SK-N-SH treated with all-trans-retinoic acid at 6 μM for 48 hours (cell line): ENCODE results near the gene SEPTIN6.

Source experiments
- ATAC-seq: fragments of 200-7000 bp; cut with Tn5 transposase; 3 replicates; pipeline ENCODE4 v1.9.1; 2020; ENCODE audit warnings: mild to moderate bottlenecking, moderate library complexity
- ARNTL ChIP-seq: fragments of 450-650 bp; formaldehyde crosslinking; IDR thresholded peaks from 2 replicates; pipeline ENCODE4 v1.5.0; 2020; ENCODE audit warnings: low read depth, mild to moderate bottlenecking, moderate library complexity, borderline replicate concordance
- BACH2 ChIP-seq: fragments of 250-450 bp; sonication (Bioruptor Pico); IDR thresholded peaks from 2 replicates; pipeline ENCODE4 v1.9.0; 2021; ENCODE audit warnings: mild to moderate bottlenecking, borderline replicate concordance
- CSDC2 ChIP-seq: fragments of 250-450 bp; sonication (Bioruptor Pico); IDR thresholded peaks from 2 replicates; pipeline ENCODE4 v1.5.0; 2020; ENCODE audit warnings: mild to moderate bottlenecking, moderate library complexity
- ESRRG ChIP-seq: fragments of 250-450 bp; sonication (Bioruptor Pico); IDR thresholded peaks from 2 replicates; pipeline ENCODE4 v1.6.1; 2021; ENCODE audit warnings: mild to moderate bottlenecking
- GLIS3 ChIP-seq: fragments of 250-450 bp; sonication (Bioruptor Pico); IDR thresholded peaks from 2 replicates; pipeline ENCODE4 v1.5.0; 2020; ENCODE audit warnings: mild to moderate bottlenecking, moderate library complexity
- ISL1 ChIP-seq: fragments of 250-450 bp; sonication (Bioruptor Pico); IDR thresholded peaks from 2 replicates; pipeline ENCODE4 v2.1.2; 2022; ENCODE audit warnings: mild to moderate bottlenecking, moderate library complexity
- OSR1 ChIP-seq: fragments of 250-450 bp; sonication (Bioruptor Pico); IDR thresholded peaks from 2 replicates; pipeline ENCODE4 v1.8.0; 2022; ENCODE audit warnings: moderate library complexity, mild to moderate bottlenecking, inconsistent platforms
- PPARA ChIP-seq: fragments of 250-450 bp; sonication (Bioruptor Pico); IDR thresholded peaks from 2 replicates; pipeline ENCODE4 v1.5.0; 2020; ENCODE audit warnings: mild to moderate bottlenecking, borderline replicate concordance
- RARB ChIP-seq: fragments of 250-450 bp; sonication (Bioruptor Pico); IDR thresholded peaks from 2 replicates; pipeline ENCODE4 v1.8.0; 2021; ENCODE audit warnings: mild to moderate bottlenecking, moderate library complexity
- SNAI2 ChIP-seq: fragments of 250-450 bp; sonication (Bioruptor Pico); IDR thresholded peaks from 2 replicates; pipeline ENCODE4 v1.5.0; 2020; ENCODE audit warnings: mild to moderate bottlenecking, moderate library complexity
- TCF4 ChIP-seq: fragments of 250-450 bp; sonication (Bioruptor Pico); IDR thresholded peaks from 2 replicates; pipeline ENCODE4 v1.8.0; 2021; ENCODE audit warnings: mild to moderate bottlenecking, moderate library complexity, borderline replicate concordance
- TOX ChIP-seq: fragments of 250-450 bp; sonication (Bioruptor Pico); IDR thresholded peaks from 2 replicates; pipeline ENCODE4 v1.8.0; 2021; ENCODE audit warnings: mild to moderate bottlenecking, moderate library complexity, borderline replicate concordance
- ZC3H10 ChIP-seq: fragments of 250-450 bp; sonication (Bioruptor Pico); IDR thresholded peaks from 2 replicates; pipeline ENCODE4 v1.5.1; 2021; ENCODE audit warnings: mild to moderate bottlenecking, moderate library complexity
- ZFP3 ChIP-seq: fragments of 250-450 bp; sonication (Bioruptor Pico); IDR thresholded peaks from 2 replicates; pipeline ENCODE4 v1.5.0; 2020; ENCODE audit warnings: mild to moderate bottlenecking, moderate library complexity
- ZFP30 ChIP-seq: fragments of 450-650 bp; formaldehyde crosslinking; IDR thresholded peaks from 2 replicates; pipeline ENCODE4 v1.5.0; 2022; ENCODE audit warnings: mild to moderate bottlenecking, moderate library complexity
- ZNF565 ChIP-seq: fragments of 450-650 bp; formaldehyde crosslinking; conservative IDR thresholded peaks from 2 replicates; pipeline ENCODE4 v1.5.0; 2020; ENCODE audit warnings: low read depth, mild to moderate bottlenecking, moderate library complexity
- ZNF8 ChIP-seq: fragments of 450-650 bp; formaldehyde crosslinking; IDR thresholded peaks from 2 replicates; pipeline ENCODE4 v1.5.0; 2020; ENCODE audit warnings: mild to moderate bottlenecking, moderate library complexity
- TF ChIP-seq, protein P1 (sequence below): fragments of 250-450 bp; sonication (Bioruptor Pico); IDR thresholded peaks from 2 replicates; pipeline ENCODE4 v1.8.0; 2020; ENCODE audit warnings: mild to moderate bottlenecking, moderate library complexity, borderline replicate concordance
- TF ChIP-seq, protein P2 (sequence below): fragments of 250-450 bp; sonication (Bioruptor Pico); IDR thresholded peaks from 2 replicates; pipeline ENCODE4 v1.8.0; 2021; ENCODE audit warnings: low read depth, mild to moderate bottlenecking, moderate library complexity, borderline replicate concordance
- TF ChIP-seq, protein P3 (sequence below): fragments of 250-450 bp; sonication (Bioruptor Pico); IDR thresholded peaks from 2 replicates; pipeline ENCODE4 v1.5.1; 2021; ENCODE audit warnings: mild to moderate bottlenecking, moderate library complexity
- TF ChIP-seq, protein P4 (sequence below): fragments of 250-450 bp; sonication (Bioruptor Pico); IDR thresholded peaks from 2 replicates; pipeline ENCODE4 v1.5.1; 2020; ENCODE audit warnings: low read depth, mild to moderate bottlenecking, moderate library complexity

SEPTIN6 gene

DNA sequence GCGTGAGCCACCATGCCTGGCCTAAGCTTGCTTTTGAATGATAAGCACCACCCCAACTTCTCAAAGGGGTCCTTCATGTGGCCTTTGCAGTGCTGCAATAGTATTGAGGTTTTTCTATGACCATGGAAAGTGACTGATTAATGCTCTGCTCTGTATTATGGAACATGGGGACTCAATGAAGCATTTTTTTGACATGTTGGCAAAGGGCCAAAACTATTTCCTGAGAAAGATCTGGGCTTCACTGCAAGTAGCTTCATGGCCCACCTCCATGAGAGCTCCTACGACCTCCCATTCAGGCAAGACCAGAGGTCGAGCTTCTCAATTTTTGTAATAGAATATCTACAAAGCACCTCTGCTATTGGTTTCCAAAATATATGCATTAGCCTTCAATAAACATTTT lies 16.7 kb upstream of the SEPTIN6 start:
- ATAC-seq: no peak
- TF ChIP-seq ISL1 (CRISPR knock-in tag) (no peak), GLIS3 (CRISPR knock-in tag) (no peak), ZNF565 (CRISPR knock-in tag) (no peak), RARB (CRISPR knock-in tag) (no peak), ZFP3 (CRISPR knock-in tag) (no peak), BACH2 (no peak), PPARA (CRISPR knock-in tag) (no peak), ZNF8 (CRISPR knock-in tag) (no peak), ESRRG (CRISPR knock-in tag) (no peak), TCF4 (no peak), ZFP30 (CRISPR knock-in tag) (no peak), OSR1 (no peak), ZC3H10 (CRISPR knock-in tag) (no peak)
- TF ChIP-seq, protein P1, sequence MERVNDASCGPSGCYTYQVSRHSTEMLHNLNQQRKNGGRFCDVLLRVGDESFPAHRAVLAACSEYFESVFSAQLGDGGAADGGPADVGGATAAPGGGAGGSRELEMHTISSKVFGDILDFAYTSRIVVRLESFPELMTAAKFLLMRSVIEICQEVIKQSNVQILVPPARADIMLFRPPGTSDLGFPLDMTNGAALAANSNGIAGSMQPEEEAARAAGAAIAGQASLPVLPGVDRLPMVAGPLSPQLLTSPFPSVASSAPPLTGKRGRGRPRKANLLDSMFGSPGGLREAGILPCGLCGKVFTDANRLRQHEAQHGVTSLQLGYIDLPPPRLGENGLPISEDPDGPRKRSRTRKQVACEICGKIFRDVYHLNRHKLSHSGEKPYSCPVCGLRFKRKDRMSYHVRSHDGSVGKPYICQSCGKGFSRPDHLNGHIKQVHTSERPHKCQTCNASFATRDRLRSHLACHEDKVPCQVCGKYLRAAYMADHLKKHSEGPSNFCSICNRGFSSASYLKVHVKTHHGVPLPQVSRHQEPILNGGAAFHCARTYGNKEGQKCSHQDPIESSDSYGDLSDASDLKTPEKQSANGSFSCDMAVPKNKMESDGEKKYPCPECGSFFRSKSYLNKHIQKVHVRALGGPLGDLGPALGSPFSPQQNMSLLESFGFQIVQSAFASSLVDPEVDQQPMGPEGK (CRISPR knock-in tag): no peak
- TF ChIP-seq, protein P2, sequence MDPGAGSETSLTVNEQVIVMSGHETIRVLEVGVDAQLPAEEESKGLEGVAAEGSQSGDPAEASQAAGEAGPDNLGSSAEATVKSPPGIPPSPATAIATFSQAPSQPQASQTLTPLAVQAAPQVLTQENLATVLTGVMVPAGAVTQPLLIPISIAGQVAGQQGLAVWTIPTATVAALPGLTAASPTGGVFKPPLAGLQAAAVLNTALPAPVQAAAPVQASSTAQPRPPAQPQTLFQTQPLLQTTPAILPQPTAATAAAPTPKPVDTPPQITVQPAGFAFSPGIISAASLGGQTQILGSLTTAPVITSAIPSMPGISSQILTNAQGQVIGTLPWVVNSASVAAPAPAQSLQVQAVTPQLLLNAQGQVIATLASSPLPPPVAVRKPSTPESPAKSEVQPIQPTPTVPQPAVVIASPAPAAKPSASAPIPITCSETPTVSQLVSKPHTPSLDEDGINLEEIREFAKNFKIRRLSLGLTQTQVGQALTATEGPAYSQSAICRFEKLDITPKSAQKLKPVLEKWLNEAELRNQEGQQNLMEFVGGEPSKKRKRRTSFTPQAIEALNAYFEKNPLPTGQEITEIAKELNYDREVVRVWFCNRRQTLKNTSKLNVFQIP (CRISPR knock-in tag): no peak
- TF ChIP-seq, protein P3, sequence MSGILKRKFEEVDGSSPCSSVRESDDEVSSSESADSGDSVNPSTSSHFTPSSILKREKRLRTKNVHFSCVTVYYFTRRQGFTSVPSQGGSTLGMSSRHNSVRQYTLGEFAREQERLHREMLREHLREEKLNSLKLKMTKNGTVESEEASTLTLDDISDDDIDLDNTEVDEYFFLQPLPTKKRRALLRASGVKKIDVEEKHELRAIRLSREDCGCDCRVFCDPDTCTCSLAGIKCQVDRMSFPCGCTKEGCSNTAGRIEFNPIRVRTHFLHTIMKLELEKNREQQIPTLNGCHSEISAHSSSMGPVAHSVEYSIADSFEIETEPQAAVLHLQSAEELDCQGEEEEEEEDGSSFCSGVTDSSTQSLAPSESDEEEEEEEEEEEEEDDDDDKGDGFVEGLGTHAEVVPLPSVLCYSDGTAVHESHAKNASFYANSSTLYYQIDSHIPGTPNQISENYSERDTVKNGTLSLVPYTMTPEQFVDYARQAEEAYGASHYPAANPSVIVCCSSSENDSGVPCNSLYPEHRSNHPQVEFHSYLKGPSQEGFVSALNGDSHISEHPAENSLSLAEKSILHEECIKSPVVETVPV (CRISPR knock-in tag): no peak
- TF ChIP-seq, all 23 proteins: peak for 0

DNA sequence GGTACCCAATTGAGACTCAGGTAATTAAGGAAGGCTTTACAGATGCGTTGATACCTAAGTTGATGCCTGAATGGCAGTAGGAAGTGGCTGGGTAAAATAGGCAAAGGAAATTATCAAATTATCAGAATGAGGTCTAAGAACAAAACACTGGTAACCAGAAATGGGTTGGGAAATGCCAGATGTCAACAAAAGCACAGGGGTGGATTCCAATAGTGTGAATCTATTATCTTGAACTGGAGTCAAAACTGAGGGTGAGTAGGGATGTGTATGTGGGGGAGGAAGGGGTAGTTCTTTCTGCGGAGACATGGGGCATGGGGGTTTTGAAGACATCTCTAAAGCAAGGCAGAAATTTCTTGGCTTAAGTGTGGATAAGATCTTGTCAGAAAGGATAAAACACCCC lies 16.0 kb upstream of the SEPTIN6 start:
- no peak for ATAC-seq
- TF ChIP-seq, protein P4, sequence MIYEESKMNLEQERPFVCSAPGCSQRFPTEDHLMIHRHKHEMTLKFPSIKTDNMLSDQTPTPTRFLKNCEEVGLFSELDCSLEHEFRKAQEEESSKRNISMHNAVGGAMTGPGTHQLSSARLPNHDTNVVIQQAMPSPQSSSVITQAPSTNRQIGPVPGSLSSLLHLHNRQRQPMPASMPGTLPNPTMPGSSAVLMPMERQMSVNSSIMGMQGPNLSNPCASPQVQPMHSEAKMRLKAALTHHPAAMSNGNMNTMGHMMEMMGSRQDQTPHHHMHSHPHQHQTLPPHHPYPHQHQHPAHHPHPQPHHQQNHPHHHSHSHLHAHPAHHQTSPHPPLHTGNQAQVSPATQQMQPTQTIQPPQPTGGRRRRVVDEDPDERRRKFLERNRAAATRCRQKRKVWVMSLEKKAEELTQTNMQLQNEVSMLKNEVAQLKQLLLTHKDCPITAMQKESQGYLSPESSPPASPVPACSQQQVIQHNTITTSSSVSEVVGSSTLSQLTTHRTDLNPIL (CRISPR knock-in tag): no peak
- no peak for TF ChIP-seq BACH2
- no peak for TF ChIP-seq ZFP30 (CRISPR knock-in tag)
- TF ChIP-seq, protein P3 (CRISPR knock-in tag): no peak
- TF ChIP-seq, protein P1 (CRISPR knock-in tag): no peak
- TF ChIP-seq ARNTL (CRISPR knock-in tag): no peak
- no peak for TF ChIP-seq OSR1
- no peak for TF ChIP-seq SNAI2 (CRISPR knock-in tag)
- TF ChIP-seq TOX (CRISPR knock-in tag): no peak
- no peak for TF ChIP-seq ZC3H10 (CRISPR knock-in tag)
- no peak for TF ChIP-seq GLIS3 (CRISPR knock-in tag)
- no peak for TF ChIP-seq ESRRG (CRISPR knock-in tag)
- no peak for TF ChIP-seq ZFP3 (CRISPR knock-in tag)
- no peak for TF ChIP-seq ZNF8 (CRISPR knock-in tag)
- TF ChIP-seq, protein P2 (CRISPR knock-in tag): no peak
- TF ChIP-seq CSDC2 (CRISPR knock-in tag): no peak
